Activated naive CD4-positive, alpha-beta T cell treated with Interleukin-2 at 50 U/mL for 16 hours (primary cell): Measurements from ENCODE around the gene PRKN.

Source experiments
- DNase-seq: peaks from one replicate; pipeline ENCODE4 v3.0.0-alpha.2; 2020

PRKN gene

GRCh38 chr6:162364488-162364887 lies 363.1 kb downstream of the PRKN start:
- DNase-seq = no peak

- no peak for DNase-seq
Observed at GRCh38 chr6:162363757-162364156, 363.8 kb downstream of the PRKN start.

GRCh38 chr6:162360901-162361567 lies 366.5 kb downstream of the PRKN start:
- DNase-seq = no peak

GRCh38 chr6:162358625-162359024 lies 368.9 kb downstream of the PRKN start:
- DNase-seq = no peak

- DNase-seq = no peak
Observed at GRCh38 chr6:162345051-162345511, 382.5 kb downstream of the PRKN start.

GRCh38 chr6:162344646-162345010 lies 382.9 kb downstream of the PRKN start:
- no peak for DNase-seq

GRCh38 chr6:162343936-162344645 lies 383.5 kb downstream of the PRKN start:
- no peak for DNase-seq

- DNase-seq = no peak
Observed at GRCh38 chr6:162343198-162343935, 384.2 kb downstream of the PRKN start.

- no peak for DNase-seq
Observed at GRCh38 chr6:162337412-162337811, 390.2 kb downstream of the PRKN start.

- DNase-seq = no peak
Observed at GRCh38 chr6:162336359-162336758, 391.2 kb downstream of the PRKN start.

GRCh38 chr6:162332365-162332764 lies 395.2 kb downstream of the PRKN start:
- no peak for DNase-seq

GRCh38 chr6:162331911-162332310 lies 395.7 kb downstream of the PRKN start:
- DNase-seq = no peak

GRCh38 chr6:162325826-162326225 lies 401.7 kb downstream of the PRKN start:
- DNase-seq = no peak

GRCh38 chr6:162325051-162325450 lies 402.5 kb downstream of the PRKN start:
- no peak for DNase-seq

- no peak for DNase-seq
Observed at GRCh38 chr6:162315291-162315690, 412.3 kb downstream of the PRKN start.

- no peak for DNase-seq
Observed at GRCh38 chr6:162313922-162314660, 413.5 kb downstream of the PRKN start.

GRCh38 chr6:162307865-162308264 lies 419.7 kb downstream of the PRKN start:
- no peak for DNase-seq

GRCh38 chr6:162306616-162307015 lies 420.9 kb downstream of the PRKN start:
- no peak for DNase-seq

GRCh38 chr6:162301128-162301527 lies 426.4 kb downstream of the PRKN start:
- DNase-seq = no peak

- no peak for DNase-seq
Observed at GRCh38 chr6:162294029-162294428, 433.5 kb downstream of the PRKN start.

- no peak for DNase-seq
Observed at GRCh38 chr6:162292915-162293314, 434.7 kb downstream of the PRKN start.

- no peak for DNase-seq
Observed at GRCh38 chr6:162290846-162291465, 436.6 kb downstream of the PRKN start.

GRCh38 chr6:162289972-162290371 lies 437.6 kb downstream of the PRKN start:
- no peak for DNase-seq
